GM12878 (cell line): ENCODE results near the gene RBM4B.

Experiments
- ELK1 ChIP-seq: IDR thresholded peaks from 2 replicates; pipeline ENCODE4 v1.6.1; 2012; ENCODE audit warnings: low read depth, low read length, improper control_type of control experiment
- POLR2A ChIP-seq: IDR thresholded peaks from 2 replicates; pipeline ENCODE4 v1.6.1; 2011; ENCODE audit warnings: low read depth, mild to moderate bottlenecking, low read length
- POLR2AphosphoS5 ChIP-seq: IDR thresholded peaks from 2 replicates; pipeline ENCODE4 v1.6.1; 2011; ENCODE audit warnings: mild to moderate bottlenecking, low read length, inconsistent platforms
- USF2 ChIP-seq: IDR thresholded peaks from 2 replicates; pipeline ENCODE4 v1.6.1; 2011; ENCODE audit warnings: low read depth, low read length, improper control_type of control experiment, borderline replicate concordance

- TF ChIP-seq POLR2A (no peak), USF2 (no peak), ELK1 (no peak), POLR2AphosphoS5 (no peak)
Measured at GRCh38 chr11:66689661-66690590, 12.2 kb upstream of the RBM4B start.
